A673 (cell line): ENCODE measurements around the gene ARMC6.

Experiments used
- CTCF ChIP-seq: fragments of 300-800, 200-600 bp; sonication (generic); conservative IDR thresholded peaks from 2 replicates; pipeline ENCODE4 v1.5.1; 2017; ENCODE audit warnings: low read depth, mild to moderate bottlenecking, antibody characterized with exemption, low read length, moderate library complexity, mixed read lengths
- EZH2 ChIP-seq: fragments of 200-600 bp; sonication (generic); IDR thresholded peaks from 2 replicates; pipeline ENCODE4 v1.6.1; 2017; ENCODE audit warnings: borderline replicate concordance, low read depth, mild to moderate bottlenecking, mixed read lengths, antibody characterized with exemption, low read length; ENCODE audit not compliant: poor library complexity, severe bottlenecking

GRCh38 chr19:19054315-19054938 lies 21.0 kb downstream of the ARMC6 start:
- TF ChIP-seq EZH2: no peak
- no peak for TF ChIP-seq CTCF
